Left ventricle myocardium superior (tissue), 1 donor: ENCODE data around the gene ZBTB32. TPM values are rescaled to one million over a fixed set of nuclear protein-coding genes. Genes with fewer than 3 reads are reported as not detected.
A peak's percentile ranks its signal among the peaks of the same experiment; 100 is the strongest.
"Not testable (repeated sequence)": the region's sequence is repeated elsewhere in the genome, so short reads cannot be mapped to it uniquely, and the experiment has no call there.

Experiments used
- ATAC-seq: fragments of 200-7000 bp; cut with Tn5 transposase; one replicate; pipeline ENCODE4 v1.9.1; 2020; ENCODE audit warnings: mild to moderate bottlenecking, moderate library complexity
- DNase-seq: peaks from one replicate; pipeline ENCODE4 v3.0.0-alpha.2; 2020
- intact Hi-C: fragments of 100-400 bp; cut with micrococcal nuclease; formaldehyde crosslinking; loops from one replicate; pipeline ENCODE4 v1.11.0; 2022
- long read RNA-seq: library from polyadenylated mRNA; unstranded; transcript quantifications from one replicate; pipeline ENCODE4 v2.0.0, GENCODE V29; 2021
- total RNA-seq: library from RNA; stranded (reverse); fragmentation: NEBNext Ultra II Directional; extraction: Animal tissue kit (Norgen Biotek cat#: 25700); gene quantifications from one replicate; pipeline ENCODE4 v1.2.1, GENCODE V29; 2021
- donor health status: DM: no; HTN: yes; CAD: no; lungs with severe emphysema.

Gene ZBTB32, protein sequence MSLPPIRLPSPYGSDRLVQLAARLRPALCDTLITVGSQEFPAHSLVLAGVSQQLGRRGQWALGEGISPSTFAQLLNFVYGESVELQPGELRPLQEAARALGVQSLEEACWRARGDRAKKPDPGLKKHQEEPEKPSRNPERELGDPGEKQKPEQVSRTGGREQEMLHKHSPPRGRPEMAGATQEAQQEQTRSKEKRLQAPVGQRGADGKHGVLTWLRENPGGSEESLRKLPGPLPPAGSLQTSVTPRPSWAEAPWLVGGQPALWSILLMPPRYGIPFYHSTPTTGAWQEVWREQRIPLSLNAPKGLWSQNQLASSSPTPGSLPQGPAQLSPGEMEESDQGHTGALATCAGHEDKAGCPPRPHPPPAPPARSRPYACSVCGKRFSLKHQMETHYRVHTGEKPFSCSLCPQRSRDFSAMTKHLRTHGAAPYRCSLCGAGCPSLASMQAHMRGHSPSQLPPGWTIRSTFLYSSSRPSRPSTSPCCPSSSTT
- total RNA-seq = not detected
- long read RNA-seq, partial matches to known transcripts = 0 of 1 reads
- long read RNA-seq, other reads (novel, unspliced or antisense) = 1 of 1 reads

DNA sequence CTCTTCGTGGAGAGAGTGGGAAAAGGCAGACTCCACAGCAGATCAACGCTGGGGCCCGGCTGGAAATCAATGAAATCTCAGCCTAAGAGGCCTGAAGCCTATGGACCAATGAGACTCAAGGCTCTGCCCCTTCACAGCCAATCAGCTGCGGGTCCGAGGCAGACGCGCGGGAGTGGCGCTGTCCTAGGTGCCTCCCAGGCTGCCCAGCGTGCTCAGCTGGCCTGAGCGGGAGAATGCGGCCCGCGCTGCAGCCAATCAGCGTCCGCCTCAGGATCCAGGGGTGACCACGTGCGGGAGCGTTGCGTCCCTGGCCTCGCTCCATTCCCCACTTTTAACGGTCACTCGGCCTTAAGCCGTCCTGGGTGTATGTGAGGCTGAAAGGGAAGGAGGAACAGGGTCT is at the start of gene ZBTB32:
TSS of gene ZBTB32 (plus strand) at position 341 of the 400 bp plus-strand sequence. CDS start 10,069 bp downstream, outside the sequence.
- DNase-seq (peak; percentile 56), ATAC-seq (peak; percentile 14)
- intact Hi-C loops = no loop called here

DNA sequence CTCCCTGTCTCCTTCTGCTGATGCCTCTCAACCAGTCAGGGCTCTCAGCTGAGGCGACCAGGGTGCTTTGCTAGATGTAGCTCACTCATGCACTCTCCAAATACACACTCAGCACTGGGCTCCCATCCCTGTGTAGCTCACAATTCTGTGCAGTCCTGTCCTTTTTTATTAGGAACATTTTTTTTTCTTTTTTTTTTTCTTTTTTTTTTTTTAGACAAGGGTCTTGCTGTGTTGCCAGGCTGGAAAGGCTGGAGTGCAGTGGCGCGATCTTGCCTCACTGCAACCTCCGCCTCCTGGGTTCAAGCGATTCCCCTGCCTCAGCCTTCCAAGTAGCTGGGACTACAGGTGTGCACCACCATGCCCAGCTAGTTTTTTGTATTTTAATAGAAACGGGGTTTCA is 49.5 kb upstream of the ZBTB32 start:
- intact Hi-C loops, ATAC-seq, DNase-seq: not testable (repeated sequence)

DNA sequence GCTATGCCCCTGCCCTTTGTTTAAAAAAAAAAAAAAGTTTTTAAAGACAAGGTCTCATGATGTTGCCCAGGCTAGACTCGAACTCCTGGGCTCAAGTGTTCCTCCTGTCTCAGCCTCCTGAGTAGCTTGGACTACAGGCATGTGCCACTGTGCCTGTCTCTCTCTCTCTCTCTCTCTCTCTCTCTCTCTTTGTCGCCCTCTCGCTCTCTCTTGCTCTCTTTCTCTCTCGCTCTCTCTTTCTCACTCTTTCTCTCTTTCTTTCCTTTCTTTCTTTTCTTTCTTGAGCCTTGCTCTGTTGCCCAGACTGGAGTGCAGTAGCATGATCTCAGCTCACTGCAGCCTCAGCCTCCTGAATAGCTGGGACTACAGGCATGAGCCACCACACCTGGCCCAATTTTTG is 48.8 kb upstream of the ZBTB32 start:
- ATAC-seq (no peak), DNase-seq (no peak)
- intact Hi-C loops = no loop called here

DNA sequence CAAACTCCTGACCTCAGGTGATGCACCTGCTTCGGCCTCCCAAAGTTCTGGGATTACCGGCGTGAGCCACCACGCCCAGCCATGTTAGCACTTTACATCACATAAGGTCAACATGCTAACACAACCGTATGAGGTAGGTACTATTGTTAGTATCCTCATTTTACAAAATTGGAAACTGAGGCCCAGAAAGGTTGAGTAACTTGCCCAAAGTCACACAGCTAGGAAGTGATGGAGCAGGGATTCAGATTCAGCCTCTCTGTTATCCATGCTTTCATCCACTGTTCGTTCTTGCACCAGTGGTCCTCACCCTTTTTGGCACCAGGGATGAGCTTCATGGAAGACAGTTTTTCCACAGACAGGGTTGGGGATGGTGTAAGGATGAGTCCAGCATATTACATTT is 47.7 kb upstream of the ZBTB32 start:
- intact Hi-C loops = no loop called here
- no peak for DNase-seq
- no peak for ATAC-seq

DNA sequence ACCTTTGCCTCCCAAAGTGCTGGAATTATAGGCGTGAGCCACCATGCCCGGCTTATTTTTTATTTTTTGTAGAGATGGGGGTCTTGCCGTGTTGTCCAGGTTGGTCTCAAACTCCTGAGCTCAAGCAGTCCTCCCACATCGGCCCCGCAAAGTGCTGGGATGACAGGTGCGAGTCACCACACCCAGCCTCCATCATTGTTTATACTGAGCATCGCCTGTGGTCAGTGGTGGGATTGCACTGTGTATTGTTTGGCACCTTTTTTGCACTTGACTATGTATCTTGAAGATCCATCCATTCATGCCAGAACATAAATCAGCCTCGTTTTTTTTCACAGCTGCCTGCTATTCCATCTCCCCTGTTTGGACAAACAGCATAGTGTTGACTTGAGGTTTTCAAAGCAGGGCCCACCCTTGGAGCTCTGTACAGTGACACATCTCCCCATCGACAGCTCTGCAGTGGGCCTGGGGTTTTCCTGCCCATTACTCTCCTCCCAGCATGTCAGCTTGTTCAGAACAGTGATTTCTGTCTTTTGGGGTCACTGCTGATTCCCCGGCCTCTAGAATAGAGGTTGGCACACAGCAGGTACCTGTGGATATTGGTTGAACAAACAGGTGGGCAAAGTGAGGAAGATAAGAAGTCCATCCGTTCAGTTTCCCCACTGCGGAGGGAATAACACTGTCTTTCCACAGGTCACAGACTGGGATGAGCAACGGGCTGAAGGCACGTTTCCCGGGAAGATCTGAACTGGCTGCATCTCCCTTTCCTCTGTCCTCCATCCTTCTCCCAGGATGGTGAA is 46.3 kb upstream of the ZBTB32 start:
- ATAC-seq = no peak
- DNase-seq = no peak
- intact Hi-C loops = no loop called here

DNA sequence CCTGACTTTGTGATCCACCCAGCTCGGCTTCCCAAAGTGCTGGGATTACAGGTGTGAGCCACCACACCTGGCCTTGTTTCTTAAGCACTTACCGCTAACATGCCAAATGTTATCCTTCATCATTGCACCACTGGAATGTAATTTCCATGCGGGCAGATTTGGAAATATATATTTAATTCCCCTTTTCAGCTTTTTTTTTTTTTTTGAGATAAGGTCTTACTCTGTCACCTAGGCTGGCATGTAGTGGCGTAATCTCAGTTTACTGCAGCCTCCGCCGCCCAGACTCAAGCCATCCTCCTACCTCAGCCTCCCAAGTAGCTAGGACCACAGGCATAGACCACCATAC is 42.4 kb upstream of the ZBTB32 start:
- no peak for DNase-seq
- no peak for ATAC-seq
- intact Hi-C loops = no loop called here

DNA sequence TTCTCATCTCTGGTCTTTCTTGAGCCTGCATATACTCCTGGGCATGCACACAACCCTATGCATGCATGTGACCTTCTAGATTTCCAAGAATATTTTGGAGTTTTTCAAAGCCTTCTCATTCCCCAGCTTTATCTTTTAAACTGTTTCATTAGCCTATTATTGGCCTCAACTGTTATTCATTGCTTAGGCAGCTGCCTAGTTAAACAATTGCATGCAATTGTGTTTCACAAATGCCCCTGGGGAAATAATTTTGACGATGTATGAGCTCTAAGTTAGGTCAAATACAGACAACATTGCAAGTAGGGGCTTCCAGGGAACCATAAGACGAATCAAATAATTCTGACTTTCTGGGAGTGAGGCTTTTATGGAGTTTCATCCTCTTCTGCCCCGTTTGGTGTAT is 40.4 kb upstream of the ZBTB32 start:
- DNase-seq (no peak), ATAC-seq (no peak)
- intact Hi-C loops = no loop called here

DNA sequence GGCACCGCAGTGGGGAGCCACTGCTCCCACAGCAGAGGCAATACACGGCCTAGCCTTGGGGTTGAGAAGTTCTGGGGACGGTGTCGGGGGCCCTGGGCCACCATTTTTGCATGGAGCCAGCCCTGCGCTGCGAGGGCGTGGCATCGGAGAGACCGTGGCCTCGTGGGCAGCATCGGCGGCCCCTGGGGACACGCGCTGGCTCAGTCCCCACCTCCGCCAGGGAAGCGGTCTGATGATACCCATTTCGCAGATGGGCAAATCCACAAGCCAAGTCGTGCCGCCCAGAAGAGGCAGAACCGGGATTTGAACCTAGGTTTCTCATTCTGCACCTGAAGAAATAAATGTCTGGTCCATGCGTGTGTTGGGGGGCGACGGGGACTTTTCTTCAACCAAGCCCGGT is 39.2 kb upstream of the ZBTB32 start:
- ATAC-seq (no peak), DNase-seq (no peak)
- intact Hi-C loops = no loop called here

DNA sequence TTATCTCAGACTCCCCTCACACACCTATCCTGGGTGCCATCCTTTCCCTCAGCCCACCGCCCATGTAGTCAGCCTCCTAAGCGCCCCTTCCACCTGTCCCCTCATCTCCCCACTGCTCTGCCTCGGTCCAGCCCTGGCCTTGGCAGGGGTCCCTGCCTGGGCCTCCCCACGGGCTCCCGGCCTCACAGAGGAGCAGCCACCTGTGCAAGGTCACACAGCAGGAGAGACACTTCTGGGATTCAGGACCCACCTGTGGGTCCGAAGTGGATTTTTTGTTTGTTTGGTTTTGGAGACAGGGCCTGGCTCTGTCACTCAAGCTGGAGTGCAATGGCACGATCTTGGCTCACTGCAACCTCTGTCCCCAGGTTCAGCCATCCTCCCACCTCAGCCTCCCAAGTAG is 38.8 kb upstream of the ZBTB32 start:
- intact Hi-C loops = no loop called here
- ATAC-seq (no peak), DNase-seq (no peak)

DNA sequence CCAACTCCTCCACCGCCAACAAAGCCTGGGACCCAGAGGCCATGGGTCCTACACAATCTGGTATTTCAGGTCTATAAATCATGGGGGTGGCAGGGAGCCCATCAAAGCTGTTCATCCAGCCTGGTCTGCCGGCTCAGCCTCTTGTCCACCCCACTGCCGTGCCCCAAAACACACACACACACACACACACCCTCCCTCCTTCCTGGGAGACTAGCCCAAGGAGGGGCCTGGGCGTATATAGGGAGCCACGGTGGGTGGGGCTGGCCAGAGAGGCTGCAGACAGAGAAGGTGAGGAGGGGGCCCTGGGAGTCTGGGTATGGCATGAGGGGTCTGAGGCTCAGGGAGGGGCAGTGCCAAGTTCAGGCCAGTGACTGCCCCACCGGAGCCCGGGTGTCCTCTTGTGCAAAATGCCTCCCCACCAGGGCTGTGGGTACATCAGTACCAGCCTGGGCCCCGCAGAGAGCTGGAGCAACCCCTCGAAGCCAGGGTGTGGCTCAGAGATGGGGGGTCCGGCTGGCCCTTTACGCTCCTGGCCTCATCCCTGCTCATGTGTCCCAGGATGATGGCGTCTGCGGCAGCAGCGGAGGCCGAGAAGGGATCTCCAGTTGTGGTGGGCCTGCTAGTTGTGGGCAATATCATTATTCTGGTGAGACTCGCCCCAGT is 38.0 kb upstream of the ZBTB32 start, which contains the start of gene UPK1A:
TSS of gene UPK1A (plus strand) at position 267 of the 663 bp plus-strand sequence. CDS start at position 563, 296 bp downstream.
- DNase-seq (no peak), ATAC-seq (peak; percentile 26)
- intact Hi-C loops = no loop called here

DNA sequence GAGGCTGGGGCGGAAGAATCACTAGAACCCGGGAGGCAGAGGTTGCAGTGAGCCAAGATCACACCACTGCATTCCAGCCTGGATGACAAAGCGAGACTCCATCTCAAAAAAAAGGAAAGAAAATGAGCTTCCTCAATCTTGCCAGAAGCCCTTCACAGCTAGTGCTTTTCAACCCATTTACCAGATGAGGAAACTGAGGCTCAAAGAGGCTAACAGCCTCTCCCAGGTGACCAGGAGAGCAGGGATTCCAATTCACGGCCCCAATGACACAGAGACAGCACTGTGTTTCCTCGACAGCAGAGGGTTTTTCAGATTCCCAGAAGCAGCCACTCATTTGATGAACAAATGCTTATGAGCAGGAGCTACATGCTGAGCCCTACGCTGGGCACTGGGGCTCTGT is 34.8 kb upstream of the ZBTB32 start:
- ATAC-seq (no peak), DNase-seq (no peak)
- intact Hi-C loops = no loop called here

DNA sequence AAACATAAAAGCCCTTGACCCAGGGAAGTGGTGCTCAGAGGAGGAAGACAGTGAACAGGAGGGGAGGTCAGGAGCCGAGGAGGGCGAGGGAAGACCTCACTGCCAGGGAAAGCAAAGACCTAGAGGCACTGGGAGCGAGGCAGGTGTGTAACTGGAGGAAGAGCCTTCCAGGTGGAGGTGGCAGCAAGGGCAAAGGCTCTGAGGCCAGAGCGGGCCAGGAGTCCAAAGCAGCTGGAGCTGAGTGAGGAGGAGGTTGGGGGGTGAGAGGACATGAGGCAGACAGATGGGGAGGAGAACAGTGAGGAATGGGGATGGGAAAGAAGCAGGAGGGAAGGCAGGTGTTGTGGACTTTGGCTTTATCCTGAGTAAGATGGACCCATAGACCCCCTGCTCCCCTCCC is 34.4 kb upstream of the ZBTB32 start:
- ATAC-seq (no peak), DNase-seq (no peak)
- intact Hi-C loops = no loop called here

DNA sequence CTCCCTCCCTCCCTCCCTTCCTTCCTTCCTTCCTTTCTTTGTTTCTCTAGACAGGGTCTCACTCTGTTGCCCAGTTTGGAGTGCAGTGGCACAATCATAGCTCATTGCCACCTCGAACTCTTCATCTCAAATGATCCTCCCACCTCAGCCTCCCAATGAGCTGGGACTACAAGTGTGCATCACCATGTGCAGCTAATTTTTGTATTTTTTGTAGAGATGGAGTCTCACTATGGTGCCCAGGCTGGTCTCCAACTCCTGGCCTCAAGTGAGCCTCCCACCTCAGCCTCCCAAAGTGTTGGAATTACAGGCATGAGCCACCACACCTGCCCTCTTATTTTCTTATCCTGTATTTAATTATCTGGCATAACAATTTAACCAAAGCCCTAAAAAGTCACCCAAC is 33.7 kb upstream of the ZBTB32 start:
- DNase-seq (no peak), ATAC-seq (no peak)
- intact Hi-C loops = no loop called here

DNA sequence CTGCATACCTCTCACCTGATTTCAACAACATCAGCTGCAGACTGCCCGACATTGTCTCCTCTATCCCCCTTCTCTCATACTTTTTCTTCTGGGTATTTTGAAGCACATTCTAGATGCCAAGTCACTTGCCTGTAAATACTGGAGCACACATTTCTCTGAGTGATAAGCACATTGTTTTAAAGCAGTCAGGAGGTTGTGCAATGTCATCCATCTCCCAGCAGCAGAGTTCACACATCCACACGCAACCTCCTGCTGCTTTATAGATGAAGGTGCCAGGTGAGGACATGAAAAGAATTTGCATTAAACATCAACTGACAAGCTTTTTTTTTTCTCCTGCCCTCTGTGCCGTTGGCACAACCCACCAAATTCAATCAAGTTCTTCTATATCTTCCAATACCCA is 32.5 kb upstream of the ZBTB32 start:
- no peak for DNase-seq
- intact Hi-C loops = no loop called here

DNA sequence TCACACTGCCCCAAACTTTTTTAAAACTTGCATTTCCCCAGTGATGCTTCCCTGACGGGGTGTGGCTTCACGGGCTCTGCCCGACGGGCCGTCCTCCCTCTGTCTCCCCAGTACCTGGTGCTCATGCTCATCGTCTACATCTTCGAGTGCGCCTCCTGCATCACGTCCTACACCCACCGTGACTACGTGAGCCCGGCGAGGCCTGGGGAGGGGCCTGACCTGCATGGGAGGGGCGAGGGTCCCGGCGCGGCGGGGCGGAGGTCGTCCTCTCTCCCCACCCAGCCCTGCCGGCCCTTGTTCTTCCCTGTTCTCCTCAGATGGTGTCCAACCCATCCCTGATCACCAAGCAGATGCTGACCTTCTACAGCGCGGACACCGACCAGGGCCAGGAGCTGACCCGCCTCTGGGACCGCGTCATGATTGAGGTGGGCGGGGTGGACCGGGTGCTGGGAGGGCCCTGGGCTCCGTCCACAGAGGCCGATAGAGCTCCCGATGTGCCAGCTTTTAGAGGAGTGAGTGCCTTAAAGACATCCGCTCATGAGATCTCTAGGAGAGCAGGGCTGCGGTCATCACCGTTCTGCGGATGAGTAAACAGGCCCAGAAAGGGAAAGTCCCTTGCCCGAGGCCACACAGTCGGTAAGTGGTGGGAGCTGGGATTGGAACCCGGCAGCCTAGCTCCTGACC is 31.1 kb upstream of the ZBTB32 start:
- ATAC-seq = peak; percentile 65
- intact Hi-C loops = no loop called here
- peak; percentile 52 for DNase-seq

More for the DNA sequence above, 32.5 kb upstream of the ZBTB32 start:
- ATAC-seq = no peak

DNA sequence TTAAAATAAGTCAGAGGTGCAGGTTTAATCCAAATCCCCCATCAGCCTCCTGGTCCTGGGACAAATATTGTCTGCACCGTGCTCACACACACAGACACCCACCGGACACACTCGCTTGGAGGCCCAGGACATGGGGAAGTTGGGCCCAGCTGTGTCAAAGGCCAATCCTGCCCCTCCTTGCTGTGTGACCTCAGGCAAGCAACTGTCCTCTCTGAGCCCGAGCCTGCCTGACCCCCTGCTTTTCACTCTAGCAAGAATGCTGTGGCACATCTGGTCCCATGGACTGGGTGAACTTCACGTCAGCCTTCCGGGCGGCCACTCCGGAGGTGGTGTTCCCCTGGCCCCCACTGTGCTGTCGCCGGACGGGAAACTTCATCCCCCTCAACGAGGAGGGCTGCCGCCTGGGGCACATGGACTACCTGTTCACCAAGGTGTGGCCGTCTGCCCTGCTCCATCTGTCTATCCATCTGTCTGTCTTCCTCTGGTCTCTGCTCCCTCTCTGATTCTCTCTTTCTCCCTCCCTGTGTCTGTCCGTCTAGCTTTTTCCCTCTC is 28.7 kb upstream of the ZBTB32 start:
- no peak for ATAC-seq

DNA sequence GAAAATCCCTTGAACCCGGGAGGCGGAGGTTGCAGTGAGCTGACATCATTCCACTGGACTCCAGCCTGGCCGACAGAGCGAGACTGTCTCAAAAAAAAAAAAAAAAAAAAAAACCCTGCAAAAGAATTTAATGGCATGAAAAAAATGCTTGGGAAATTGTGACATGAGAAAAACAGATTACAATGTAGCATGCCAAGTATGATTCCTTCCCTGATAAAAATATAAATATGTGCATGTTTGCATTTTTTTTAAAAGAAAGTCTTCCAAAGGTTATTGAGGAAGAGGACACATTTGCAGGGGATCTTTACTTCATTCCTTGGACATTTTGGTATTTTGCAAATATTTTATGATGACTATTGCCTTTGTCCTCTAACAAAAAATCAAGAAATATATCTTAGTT is 14.5 kb upstream of the ZBTB32 start:
- ATAC-seq (no peak), DNase-seq (no peak)
- intact Hi-C loops = no loop called here

More for the DNA sequence above, 28.7 kb upstream of the ZBTB32 start:
- DNase-seq = no peak
- intact Hi-C loops = no loop called here

DNA sequence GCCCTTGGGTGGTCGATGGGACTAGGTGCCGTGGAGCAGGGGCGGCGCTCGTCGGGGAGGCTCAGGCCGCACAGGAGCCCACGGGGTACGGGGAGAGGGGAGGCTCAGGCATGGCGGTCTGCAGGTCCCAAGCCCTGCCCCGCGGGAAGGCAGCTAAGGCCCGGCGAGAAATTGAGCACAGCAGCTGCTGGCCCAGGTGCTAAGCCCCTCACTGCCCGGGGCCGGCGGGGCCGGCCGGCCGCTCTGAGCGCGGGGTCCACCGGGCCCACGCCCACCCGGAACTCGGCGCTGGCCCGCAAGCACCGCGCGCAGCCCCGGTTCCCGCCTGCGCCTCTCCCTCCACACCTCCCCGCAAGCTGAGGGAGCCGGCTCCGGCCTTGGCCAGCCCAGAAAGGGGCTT is 13.3 kb upstream of the ZBTB32 start:
- DNase-seq, ATAC-seq, intact Hi-C loops: not testable (repeated sequence)

DNA sequence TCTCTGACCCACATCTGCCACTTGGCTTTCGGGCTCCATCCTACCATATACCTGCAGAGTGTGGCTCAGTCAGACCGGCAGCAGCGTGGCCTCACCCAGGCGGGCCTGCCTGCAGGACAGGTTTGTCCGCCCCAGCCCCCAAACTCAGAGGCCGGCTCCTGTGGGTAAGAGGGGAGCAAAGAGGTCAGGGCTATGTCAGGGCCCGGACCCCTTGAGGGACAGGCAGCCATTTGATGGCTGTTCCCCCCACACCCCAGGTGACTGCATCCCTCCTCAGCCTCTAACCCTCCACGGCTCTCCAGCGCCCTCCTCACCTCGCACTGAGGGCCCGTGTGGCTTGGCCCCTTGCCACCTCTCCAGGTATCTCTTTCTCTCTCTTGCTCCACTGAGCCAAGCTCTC is 12.3 kb upstream of the ZBTB32 start:
- no peak for DNase-seq
- intact Hi-C loops = no loop called here
- ATAC-seq = no peak
